Endothelial cell of umbilical vein (primary cell): ENCODE data around the gene LMO1.
A peak's percentile ranks its signal among the peaks of the same experiment; 100 is the strongest.

Source experiments
- GATA2 ChIP-seq: IDR thresholded peaks from 2 replicates; pipeline ENCODE4 v1.7.0; 2011; ENCODE audit warnings: low read depth, mild to moderate bottlenecking, moderate library complexity, mixed read lengths, low read length; ENCODE audit not compliant: insufficient read length, insufficient read depth
- JUN ChIP-seq: IDR thresholded peaks from 2 replicates; pipeline ENCODE4 v1.6.1; 2011; ENCODE audit warnings: borderline replicate concordance, low read depth; ENCODE audit not compliant: insufficient read length, insufficient read depth
- MAX ChIP-seq: IDR thresholded peaks from 2 replicates; pipeline ENCODE4 v1.6.1; 2011; ENCODE audit not compliant: insufficient read depth, insufficient read length
- POLR2A ChIP-seq: IDR thresholded peaks from 2 replicates; pipeline ENCODE4 v1.6.1; 2012; ENCODE audit warnings: low read depth, mild to moderate bottlenecking, control low read depth, low read length
- POLR2AphosphoS5 ChIP-seq: IDR thresholded peaks from 2 replicates; pipeline ENCODE4 v1.6.1; 2012; ENCODE audit warnings: low read depth, mild to moderate bottlenecking, control low read depth, low read length, moderate library complexity; ENCODE audit not compliant: insufficient read depth
- TF ChIP-seq, protein P1 (sequence below), 2 donors: IDR thresholded peaks; 1 replicate in 1 of 2; 2 replicates in 1 of 2; pipeline ENCODE4 v1.5.1; 2011; ENCODE audit warnings: low read length in 2 of 2, mild to moderate bottlenecking in 2 of 2, moderate library complexity in 2 of 2, control low read depth in 1 of 2, inconsistent platforms in 1 of 2, low read depth in 1 of 2; ENCODE audit not compliant: insufficient read depth in 1 of 2; ENCODE audit errors: extremely low read depth in 1 of 2

DNA sequence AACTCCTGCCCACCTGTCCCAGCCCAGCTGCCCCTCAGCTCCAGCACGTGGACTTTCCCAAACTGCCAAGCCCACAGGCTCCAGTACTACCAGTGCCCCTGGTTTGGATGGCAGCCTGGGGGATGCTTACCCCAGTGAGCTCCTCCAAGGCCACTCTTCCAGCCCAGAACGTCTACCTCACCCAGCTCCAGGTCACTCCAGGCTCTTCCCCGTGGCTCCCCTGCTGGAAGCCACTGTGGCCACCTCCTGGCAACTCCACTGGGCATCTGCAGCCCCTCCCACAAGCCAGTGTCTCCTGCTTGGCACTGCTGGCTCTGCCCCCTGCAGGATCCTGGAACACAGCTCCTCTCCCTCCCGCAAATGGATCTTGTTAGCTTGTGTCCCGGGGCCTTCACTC lies 29.3 kb downstream of the LMO1 start:
- no peak for TF ChIP-seq POLR2A
- TF ChIP-seq, protein P1, sequence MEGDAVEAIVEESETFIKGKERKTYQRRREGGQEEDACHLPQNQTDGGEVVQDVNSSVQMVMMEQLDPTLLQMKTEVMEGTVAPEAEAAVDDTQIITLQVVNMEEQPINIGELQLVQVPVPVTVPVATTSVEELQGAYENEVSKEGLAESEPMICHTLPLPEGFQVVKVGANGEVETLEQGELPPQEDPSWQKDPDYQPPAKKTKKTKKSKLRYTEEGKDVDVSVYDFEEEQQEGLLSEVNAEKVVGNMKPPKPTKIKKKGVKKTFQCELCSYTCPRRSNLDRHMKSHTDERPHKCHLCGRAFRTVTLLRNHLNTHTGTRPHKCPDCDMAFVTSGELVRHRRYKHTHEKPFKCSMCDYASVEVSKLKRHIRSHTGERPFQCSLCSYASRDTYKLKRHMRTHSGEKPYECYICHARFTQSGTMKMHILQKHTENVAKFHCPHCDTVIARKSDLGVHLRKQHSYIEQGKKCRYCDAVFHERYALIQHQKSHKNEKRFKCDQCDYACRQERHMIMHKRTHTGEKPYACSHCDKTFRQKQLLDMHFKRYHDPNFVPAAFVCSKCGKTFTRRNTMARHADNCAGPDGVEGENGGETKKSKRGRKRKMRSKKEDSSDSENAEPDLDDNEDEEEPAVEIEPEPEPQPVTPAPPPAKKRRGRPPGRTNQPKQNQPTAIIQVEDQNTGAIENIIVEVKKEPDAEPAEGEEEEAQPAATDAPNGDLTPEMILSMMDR (IDR thresholded peaks at IDR 0.05; ENCODE audit: extremely low read depth in 1 of 2, insufficient read depth in 1 of 2, low read depth in 1 of 2, low read length in 2 of 2): peak in 1 of 2 donors; percentile 4
- TF ChIP-seq POLR2AphosphoS5: no peak
- TF ChIP-seq JUN: no peak
- no peak for TF ChIP-seq MAX
- TF ChIP-seq GATA2: no peak
